HG03159 (cell line): ENCODE results near the gene MYL7.
A peak's percentile ranks its signal among the peaks of the same experiment; 100 is the strongest.

Source experiments
- ATAC-seq: cut with Tn5 transposase; IDR thresholded peaks from one replicate; pipeline ENCODE4 v1.9.1; 2021; ENCODE audit warnings: mild to moderate bottlenecking, moderate library complexity; ENCODE audit not compliant: unreplicated experiment

The MYL7 gene

GRCh38 chr7:44150966-44151941 is 10.1 kb upstream of the MYL7 start:
- no peak for ATAC-seq

GRCh38 chr7:44150466-44150832 is 9.3 kb upstream of the MYL7 start:
- ATAC-seq = peak; percentile 71

GRCh38 chr7:44149571-44150465 is 8.7 kb upstream of the MYL7 start:
- no peak for ATAC-seq

- no peak for ATAC-seq
Observed at GRCh38 chr7:44148961-44149536, 7.9 kb upstream of the MYL7 start.

GRCh38 chr7:44148166-44148565 is 7.0 kb upstream of the MYL7 start:
- no peak for ATAC-seq

- ATAC-seq = no peak
Observed at GRCh38 chr7:44147026-44147991, 6.2 kb upstream of the MYL7 start.

GRCh38 chr7:44145969-44146911 is 5.1 kb upstream of the MYL7 start:
- ATAC-seq = no peak

GRCh38 chr7:44145479-44145968 is 4.4 kb upstream of the MYL7 start:
- no peak for ATAC-seq

- no peak for ATAC-seq
Observed at GRCh38 chr7:44144968-44145478, 3.9 kb upstream of the MYL7 start.

GRCh38 chr7:44144426-44144967 is 3.4 kb upstream of the MYL7 start:
- no peak for ATAC-seq

GRCh38 chr7:44143646-44144250 is 2.6 kb upstream of the MYL7 start:
- no peak for ATAC-seq

GRCh38 chr7:44142028-44142427 is 896 bp upstream of the MYL7 start:
- ATAC-seq = no peak

GRCh38 chr7:44140341-44140740 is 791 bp downstream of the MYL7 start:
- no peak for ATAC-seq

GRCh38 chr7:44139311-44140010 is 1.7 kb downstream of the MYL7 start:
- no peak for ATAC-seq

GRCh38 chr7:44138698-44139097 is 2.4 kb downstream of the MYL7 start:
- no peak for ATAC-seq

GRCh38 chr7:44136731-44137130 is 4.4 kb downstream of the MYL7 start:
- ATAC-seq = no peak

GRCh38 chr7:44134943-44135628 is 6.0 kb downstream of the MYL7 start:
- ATAC-seq = no peak
